Neural crest cell (in vitro differentiated cells): Measurements from ENCODE around the gene MRPL24. TPM values are rescaled to one million over a fixed set of nuclear protein-coding genes. Genes with fewer than 3 reads are reported as not detected.
A peak's percentile ranks its signal among the peaks of the same experiment; 100 is the strongest.

ENCODE experiments used
- DNase-seq: peaks from one replicate; pipeline ENCODE4 v3.0.0; 2021; ENCODE audit warnings: low read depth, mixed read lengths, low spot score
- H3K27ac Mint-ChIP-seq: one replicate; pipeline ENCODE4 v1.8.0; 2021; ENCODE audit warnings: mild to moderate bottlenecking, mixed read lengths; ENCODE audit not compliant: unreplicated experiment
- H3K27me3 Mint-ChIP-seq: 2 replicates; pipeline ENCODE4 v1.8.0; 2021; ENCODE audit warnings: low read depth, mild to moderate bottlenecking, mixed read lengths
- H3K36me3 Mint-ChIP-seq: 2 replicates; pipeline ENCODE4 v1.8.0; 2021; ENCODE audit warnings: low read depth, mild to moderate bottlenecking, mixed read lengths
- H3K4me1 Mint-ChIP-seq: 2 replicates; pipeline ENCODE4 v1.8.0; 2021; ENCODE audit warnings: mixed read lengths
- H3K4me3 Mint-ChIP-seq: one replicate; pipeline ENCODE4 v1.8.0; 2021; ENCODE audit warnings: mild to moderate bottlenecking, mixed read lengths
- H3K9me3 Mint-ChIP-seq: 2 replicates; pipeline ENCODE4 v1.8.0; 2021; ENCODE audit warnings: mixed read lengths
- total RNA-seq: library from RNA; stranded (reverse); gene quantifications from 2 replicates; pipeline ENCODE4 v1.2.1, GENCODE V29; 2021
- TF ChIP-seq, protein P1 (sequence below): fragments of 200-600 bp; sonication (generic); conservative IDR thresholded peaks from 2 replicates; pipeline ENCODE4 v1.5.0; 2021; ENCODE audit warnings: antibody characterized with exemption, mild to moderate bottlenecking

MRPL24 gene
- total RNA-seq, 1 donor from 2014 or later, result 37.3 TPM

- Mint-ChIP-seq H3K27ac (no peak overlapping the region), H3K4me3 (peak overlapping the region; percentile 43), H3K36me3 (peaks cover 5% of the 10 kb centered on the region), H3K4me1 (peaks cover 57% of the 10 kb centered on the region), H3K9me3 (no peaks in the 10 kb centered on the region), H3K27me3 (no peaks in the 10 kb centered on the region)
- TF ChIP-seq, protein P1, sequence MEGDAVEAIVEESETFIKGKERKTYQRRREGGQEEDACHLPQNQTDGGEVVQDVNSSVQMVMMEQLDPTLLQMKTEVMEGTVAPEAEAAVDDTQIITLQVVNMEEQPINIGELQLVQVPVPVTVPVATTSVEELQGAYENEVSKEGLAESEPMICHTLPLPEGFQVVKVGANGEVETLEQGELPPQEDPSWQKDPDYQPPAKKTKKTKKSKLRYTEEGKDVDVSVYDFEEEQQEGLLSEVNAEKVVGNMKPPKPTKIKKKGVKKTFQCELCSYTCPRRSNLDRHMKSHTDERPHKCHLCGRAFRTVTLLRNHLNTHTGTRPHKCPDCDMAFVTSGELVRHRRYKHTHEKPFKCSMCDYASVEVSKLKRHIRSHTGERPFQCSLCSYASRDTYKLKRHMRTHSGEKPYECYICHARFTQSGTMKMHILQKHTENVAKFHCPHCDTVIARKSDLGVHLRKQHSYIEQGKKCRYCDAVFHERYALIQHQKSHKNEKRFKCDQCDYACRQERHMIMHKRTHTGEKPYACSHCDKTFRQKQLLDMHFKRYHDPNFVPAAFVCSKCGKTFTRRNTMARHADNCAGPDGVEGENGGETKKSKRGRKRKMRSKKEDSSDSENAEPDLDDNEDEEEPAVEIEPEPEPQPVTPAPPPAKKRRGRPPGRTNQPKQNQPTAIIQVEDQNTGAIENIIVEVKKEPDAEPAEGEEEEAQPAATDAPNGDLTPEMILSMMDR, result no peak
- no peak for DNase-seq
Observed at GRCh38 chr1:156772728-156773497, 32.0 kb upstream of the MRPL24 start.

- H3K27me3 Mint-ChIP-seq, result no peaks in the 10 kb centered on the region
- no peaks in the 10 kb centered on the region for H3K9me3 Mint-ChIP-seq
- TF ChIP-seq, protein P1, result peak; percentile 30
- DNase-seq, result no peak
- H3K4me1 Mint-ChIP-seq, result peaks cover 52% of the 10 kb centered on the region
- no peak overlapping the region for H3K27ac Mint-ChIP-seq
- H3K4me3 Mint-ChIP-seq, result no peak overlapping the region
- H3K36me3 Mint-ChIP-seq, result peaks cover 5% of the 10 kb centered on the region
Observed at GRCh38 chr1:156772222-156772621, 31.3 kb upstream of the MRPL24 start.

DNA sequence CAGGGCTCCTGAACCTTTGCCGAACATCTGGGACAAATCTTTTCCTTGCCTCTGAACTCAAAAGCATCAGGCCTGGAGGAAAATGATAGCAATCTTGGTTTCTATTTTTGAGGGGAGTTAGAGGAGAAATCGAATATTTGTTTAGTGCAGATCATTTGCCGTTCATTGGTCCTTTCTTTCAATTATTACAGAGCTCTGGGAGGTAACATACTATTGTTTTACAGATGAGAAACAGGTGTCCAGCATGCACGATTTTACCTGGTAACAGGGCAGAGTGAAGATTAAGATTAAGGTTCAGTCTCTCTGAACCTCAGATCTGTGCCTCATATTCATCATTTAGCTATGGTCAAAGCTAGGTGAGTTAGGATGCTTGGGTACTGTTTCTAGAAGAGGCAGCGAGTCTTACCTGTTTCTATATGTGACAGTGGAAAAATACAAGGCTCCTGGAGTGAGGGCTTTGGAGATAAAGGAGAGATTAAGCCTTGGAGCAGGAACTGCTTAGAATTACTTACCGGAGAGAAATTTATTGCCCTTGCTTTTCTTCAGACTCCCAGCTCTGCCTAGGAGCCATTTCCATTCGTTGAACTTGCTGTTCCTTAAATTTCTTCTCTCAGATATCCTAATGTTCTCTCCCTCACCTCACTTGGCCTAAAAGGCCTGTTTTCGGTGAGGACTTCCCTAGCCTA, 27.9 kb upstream of the MRPL24 start:
- Mint-ChIP-seq H3K4me3 (no peak overlapping the region), H3K27me3 (no peaks in the 10 kb centered on the region), H3K4me1 (peaks cover 51% of the 10 kb centered on the region), H3K36me3 (peaks cover 4% of the 10 kb centered on the region), H3K27ac (peak overlapping the region; percentile 76), H3K9me3 (no peaks in the 10 kb centered on the region)
- no peak for DNase-seq
- TF ChIP-seq, protein P1, result no peak

GRCh38 chr1:156767879-156768604, 27.2 kb upstream of the MRPL24 start:
- H3K27me3 Mint-ChIP-seq, result no peaks in the 10 kb centered on the region
- peaks cover 3% of the 10 kb centered on the region for H3K36me3 Mint-ChIP-seq
- no peak overlapping the region for H3K4me3 Mint-ChIP-seq
- H3K9me3 Mint-ChIP-seq, result no peaks in the 10 kb centered on the region
- DNase-seq, result no peak
- peak overlapping the region; percentile 76 for H3K27ac Mint-ChIP-seq
- peaks cover 44% of the 10 kb centered on the region for H3K4me1 Mint-ChIP-seq
- TF ChIP-seq, protein P1, result no peak

- peak; percentile 88 for DNase-seq
- TF ChIP-seq, protein P1, result no peak
- no peaks in the 10 kb centered on the region for H3K9me3 Mint-ChIP-seq
- H3K27ac Mint-ChIP-seq, result peak within 1 kb of the TSS; percentile 76
- H3K27me3 Mint-ChIP-seq, result no peaks in the 10 kb centered on the region
- H3K4me3 Mint-ChIP-seq, result no peak within 1 kb of the TSS
- H3K4me1 Mint-ChIP-seq, result peaks cover 36% of the 10 kb centered on the region
- peaks cover 3% of the 10 kb centered on the region for H3K36me3 Mint-ChIP-seq
Observed at GRCh38 chr1:156767101-156767878, 26.4 kb upstream of the MRPL24 start, which contains the start of gene PRCC. Gene PRCC, plus strand, starts transcription at chr1:156767535. Its CDS starts 237 bp downstream, at chr1:156767772.
